ENCODE results near the gene PRKG1. TPM values are rescaled to one million over a fixed set of nuclear protein-coding genes. Genes with fewer than 3 reads are reported as not detected.
A peak's percentile ranks its signal among the peaks of the same experiment; 100 is the strongest.

The PRKG1 gene
- polyA plus RNA-seq, 3 donors: 11.9 to 16.4 (median 13.7) TPM

DNA sequence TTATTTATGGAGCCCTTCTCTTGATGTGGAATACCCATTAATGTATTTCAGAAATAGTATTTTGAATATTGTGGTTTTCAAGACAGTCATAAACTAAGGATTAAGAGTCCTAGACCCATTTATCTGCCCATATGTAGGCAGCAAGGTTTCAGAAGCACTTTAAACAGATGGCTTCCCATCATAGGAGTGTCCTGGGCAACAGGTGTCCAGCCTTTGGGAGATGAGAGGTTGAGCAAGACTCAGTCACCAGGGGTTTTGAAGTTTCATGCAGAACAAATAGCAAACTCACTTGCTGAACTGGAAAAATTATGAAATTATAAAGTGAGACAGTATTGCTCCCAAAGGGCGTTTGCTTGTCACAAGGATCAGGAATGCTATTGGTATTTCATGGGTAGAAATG lies 818.0 kb downstream of the PRKG1 start:
- no peak for DNase-seq (ENCODE audit: extremely low read depth in 1 of 11, low read depth in 9 of 11, low spot score in 4 of 11)

DNA sequence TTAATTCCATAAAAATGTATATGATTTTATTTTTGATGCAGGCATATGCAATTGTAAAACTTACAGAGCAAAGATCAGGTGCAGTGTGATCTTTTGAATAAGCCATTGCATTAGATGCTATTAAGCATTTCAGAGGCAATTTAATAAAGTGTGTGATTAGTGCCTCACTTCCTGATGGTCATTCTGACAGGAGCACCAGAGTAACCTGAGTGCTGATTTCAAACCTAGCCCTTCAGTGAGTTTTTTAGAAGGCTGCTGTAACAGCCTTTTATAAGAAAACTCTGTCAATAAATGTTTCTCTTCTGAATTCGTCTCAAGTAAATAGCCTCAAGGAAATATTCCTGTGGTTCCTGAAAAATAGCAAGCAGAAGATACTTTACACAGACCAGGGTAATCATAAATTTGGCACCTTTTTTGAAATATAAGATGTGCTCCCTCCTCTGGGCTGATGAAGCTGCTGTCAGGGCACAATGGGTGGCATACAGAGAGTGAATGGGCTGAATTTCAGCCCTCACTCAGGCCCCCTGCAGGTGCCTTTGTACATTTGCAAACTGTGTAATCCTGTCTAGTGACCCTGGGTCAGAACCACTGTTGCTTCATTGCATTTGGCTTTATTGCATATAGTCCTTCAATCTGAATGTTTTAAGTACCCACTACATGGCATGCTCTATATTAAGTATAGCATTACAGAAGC lies 818.8 kb downstream of the PRKG1 start:
- DNase-seq (ENCODE audit: extremely low read depth in 1 of 11, low read depth in 9 of 11, low spot score in 4 of 11): no peak

DNA sequence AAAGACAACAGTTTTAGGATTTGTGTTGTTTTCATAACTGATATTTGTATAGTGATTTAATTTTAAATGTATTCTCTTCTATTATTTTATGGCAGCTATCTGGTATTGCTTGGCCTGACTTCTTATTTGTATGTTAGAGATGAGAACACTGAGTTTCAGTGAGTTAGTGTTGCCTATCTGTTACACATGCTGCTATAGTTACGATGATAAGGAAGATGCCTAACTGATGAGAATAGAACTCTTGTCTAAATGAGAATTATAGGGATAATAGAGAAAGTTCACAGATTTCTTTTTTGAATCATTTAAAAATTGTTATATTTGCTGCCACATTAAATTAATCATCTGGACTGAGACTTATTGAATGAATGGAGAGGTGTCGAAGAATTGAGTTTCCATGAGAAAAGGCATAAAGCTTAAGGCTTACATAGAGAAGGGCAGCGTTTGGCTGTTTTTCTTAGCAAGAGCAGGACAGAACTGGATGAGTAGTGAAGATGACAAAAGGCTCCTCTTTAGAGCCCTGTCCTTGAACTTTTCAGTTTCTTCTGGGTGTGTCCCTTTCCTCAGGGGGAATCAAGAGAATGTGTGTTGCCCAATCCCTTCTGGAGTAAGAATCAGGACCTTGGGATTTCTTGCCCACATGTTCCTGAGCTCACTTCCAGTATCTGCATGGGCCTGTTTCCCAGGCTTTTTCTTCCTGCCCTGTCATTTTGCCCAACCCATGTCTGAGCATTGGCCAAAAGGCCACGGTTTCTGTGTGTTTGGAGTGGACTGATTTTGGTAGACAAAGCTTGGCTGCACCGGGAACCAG lies 820.7 kb downstream of the PRKG1 start:
- no peak for DNase-seq (ENCODE audit: extremely low read depth in 1 of 11, low read depth in 9 of 11, low spot score in 4 of 11)

DNA sequence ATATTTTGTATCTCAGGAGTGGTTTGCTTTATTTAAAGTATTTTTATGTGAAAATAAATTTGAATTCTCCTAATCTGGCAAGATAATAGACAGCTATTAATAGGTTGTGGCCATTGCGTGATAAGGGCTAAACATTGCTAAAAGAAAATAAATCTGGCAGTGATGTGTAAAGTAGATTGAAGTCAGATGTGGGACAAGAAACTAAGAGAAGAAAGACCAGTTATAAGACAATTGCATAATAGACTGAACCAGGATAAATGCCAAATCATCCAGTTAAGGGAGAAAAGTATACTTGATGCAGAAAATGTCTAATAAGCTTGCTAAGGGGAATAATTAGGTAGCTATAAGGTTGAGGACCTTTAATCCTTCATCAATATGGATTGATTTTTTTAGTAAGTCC lies 822.6 kb downstream of the PRKG1 start:
- no peak for DNase-seq (ENCODE audit: extremely low read depth in 1 of 11, low read depth in 9 of 11, low spot score in 4 of 11)

DNA sequence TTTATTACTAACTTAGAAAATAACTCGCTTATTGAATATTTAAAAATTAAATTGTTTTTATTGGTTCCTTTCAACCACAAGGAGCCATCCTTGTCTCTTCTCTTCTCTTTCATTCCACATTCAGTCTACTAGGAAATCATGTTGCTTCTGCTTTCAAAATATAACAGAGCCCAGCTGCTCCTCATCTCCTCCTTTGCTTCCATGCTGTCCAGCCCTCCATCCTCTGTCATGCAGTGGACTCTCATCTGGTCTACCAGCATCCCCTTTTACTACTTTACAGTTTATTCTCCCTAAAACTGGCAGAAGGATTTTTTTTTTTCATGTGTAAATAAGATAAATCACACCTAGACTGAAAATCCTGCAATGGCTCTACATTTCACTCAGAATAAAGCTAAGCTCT lies 823.3 kb downstream of the PRKG1 start:
- no peak for DNase-seq (ENCODE audit: extremely low read depth in 1 of 11, low read depth in 9 of 11, low spot score in 4 of 11)

DNA sequence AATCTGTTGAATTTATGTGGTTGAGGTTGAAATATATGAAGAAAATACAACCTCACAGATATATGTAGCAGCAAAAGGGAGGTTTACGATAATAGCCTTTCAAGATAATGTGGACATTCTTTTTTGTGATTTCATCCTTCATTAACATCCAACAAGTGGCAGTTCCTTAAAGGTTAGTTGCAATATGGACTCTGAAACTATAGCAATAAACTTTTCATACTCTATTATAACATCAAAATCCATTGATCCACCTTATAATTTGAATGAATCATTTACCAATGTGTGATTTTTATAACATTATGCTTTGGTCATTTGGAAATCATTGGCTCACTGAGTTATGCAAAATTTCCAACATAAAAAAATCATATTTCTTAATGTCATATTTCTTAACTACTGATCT lies 825.9 kb downstream of the PRKG1 start:
- DNase-seq (ENCODE audit: extremely low read depth in 1 of 11, low read depth in 9 of 11, low spot score in 4 of 11): no peak

DNA sequence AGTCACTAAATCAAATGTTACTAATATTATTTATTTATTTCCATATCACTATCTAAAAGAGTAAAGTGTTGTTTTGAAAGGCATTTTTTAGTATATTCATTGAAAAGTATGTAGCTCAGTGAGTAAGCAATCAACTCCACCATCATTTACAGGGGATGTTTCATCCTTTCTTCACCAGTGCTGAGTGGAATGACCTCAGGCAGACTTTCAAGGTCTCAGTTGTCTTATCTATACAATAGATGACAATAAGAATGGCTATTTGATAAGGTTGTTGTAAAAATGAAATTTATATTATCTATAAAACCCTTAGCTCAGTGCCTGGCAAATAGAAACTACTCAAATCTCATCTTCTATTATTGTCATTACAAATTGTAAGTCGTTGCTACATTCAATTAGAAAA lies 829.4 kb downstream of the PRKG1 start:
- DNase-seq (ENCODE audit: extremely low read depth in 1 of 11, low read depth in 9 of 11, low spot score in 4 of 11): no peak

DNA sequence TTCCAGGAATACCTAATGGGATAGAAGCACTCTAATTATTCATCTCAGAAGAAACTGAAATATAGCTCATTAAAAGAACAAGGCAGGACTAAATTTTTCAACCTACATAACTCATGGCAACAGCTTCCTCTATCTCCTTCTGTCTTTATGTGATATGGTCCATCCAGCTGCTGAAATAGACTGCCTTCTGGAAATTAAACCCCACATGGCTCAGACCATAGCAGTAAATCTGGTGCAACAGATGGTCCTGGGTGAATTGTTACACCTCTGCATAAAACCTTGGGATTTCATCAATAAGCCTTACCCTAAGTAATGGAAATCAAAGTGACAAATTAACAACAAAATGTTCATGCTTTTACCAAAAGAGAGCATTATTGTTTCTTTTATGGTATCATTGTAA lies 830.7 kb downstream of the PRKG1 start:
- DNase-seq (ENCODE audit: extremely low read depth in 1 of 11, low read depth in 9 of 11, low spot score in 4 of 11): no peak

DNA sequence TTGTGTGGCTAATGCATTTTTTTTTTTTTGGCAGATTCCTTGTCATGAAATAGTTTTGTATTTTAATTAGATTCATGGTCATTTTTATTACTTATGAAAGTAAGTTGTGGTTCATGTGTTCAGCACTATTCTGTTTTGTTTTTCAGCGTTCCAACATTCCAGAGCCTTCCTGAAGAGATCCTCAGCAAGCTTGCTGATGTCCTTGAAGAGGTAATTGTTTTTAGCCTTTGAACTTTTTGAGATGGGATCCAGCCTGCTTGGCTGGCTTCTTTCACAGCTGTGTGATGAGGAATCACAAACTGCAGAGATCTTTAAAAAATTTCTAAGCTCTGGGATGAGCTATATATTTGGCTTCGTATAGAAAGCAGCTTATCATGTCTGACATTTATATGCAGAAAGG lies 833.1 kb downstream of the PRKG1 start:
- DNase-seq (ENCODE audit: extremely low read depth in 1 of 11, low read depth in 9 of 11, low spot score in 4 of 11): no peak

DNA sequence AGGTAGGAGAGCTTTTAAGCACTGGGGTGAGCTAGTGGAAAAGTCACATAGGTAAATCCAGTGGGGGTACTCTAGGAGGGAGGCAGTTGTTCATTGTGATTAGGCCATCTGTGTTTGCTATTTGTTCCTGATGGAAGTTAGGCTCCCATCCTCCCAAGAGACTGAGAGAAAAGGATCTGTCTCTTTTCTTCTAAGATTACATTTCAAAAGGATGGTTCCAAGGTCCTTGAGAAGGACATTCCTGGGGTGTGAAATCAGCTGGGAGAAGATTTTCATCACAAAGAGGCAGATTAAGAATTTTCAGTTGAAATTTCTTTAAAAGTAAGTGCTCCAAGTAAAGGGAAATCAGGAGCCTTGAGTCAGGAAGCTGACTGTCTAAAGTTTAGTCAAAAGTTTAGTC lies 835.9 kb downstream of the PRKG1 start:
- DNase-seq (ENCODE audit: extremely low read depth in 1 of 11, low read depth in 9 of 11, low spot score in 4 of 11): no peak

DNA sequence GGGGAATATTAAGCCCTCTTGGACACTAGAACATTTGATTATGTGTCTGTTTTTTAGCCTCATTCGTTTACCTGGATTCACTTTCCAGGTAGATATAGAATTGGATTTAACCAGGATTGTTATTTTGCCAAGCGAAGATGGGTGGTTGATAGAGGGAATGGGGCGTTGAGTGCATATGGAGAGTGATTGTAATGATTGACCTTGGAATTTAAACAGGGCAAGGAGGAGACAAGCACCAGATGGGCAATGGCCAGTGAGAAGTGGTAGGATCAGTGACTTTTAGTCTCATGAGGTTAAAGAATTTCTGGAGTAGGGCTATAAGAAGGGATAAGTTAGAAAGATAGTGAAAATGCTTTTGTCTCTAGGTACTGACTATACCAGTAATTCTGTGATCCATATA lies 836.3 kb downstream of the PRKG1 start:
- DNase-seq (ENCODE audit: extremely low read depth in 1 of 11, low read depth in 9 of 11, low spot score in 4 of 11): no peak

DNA sequence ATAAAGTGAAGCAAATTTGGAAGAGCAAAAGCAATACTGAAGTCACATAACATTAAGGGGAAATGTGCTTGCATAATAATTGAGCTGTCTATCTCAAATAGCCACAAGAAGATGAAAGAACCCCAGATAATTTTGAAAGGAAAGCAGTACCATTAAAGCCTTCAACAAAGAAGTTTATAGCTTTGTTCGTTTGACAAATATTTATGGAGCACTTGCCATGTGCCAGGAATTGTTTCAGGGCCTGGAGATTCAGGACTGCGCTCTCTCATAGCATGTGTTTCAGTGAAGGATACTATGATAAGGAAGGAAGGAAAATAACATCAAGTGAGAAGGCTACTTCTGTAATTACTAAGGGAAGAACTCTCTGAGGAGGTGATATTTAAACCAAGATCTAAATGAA lies 837.4 kb downstream of the PRKG1 start:
- peak in 2 of 11 donors; percentile 11 to 16 for DNase-seq (ENCODE audit: extremely low read depth in 1 of 11, low read depth in 9 of 11, low spot score in 4 of 11)

DNA sequence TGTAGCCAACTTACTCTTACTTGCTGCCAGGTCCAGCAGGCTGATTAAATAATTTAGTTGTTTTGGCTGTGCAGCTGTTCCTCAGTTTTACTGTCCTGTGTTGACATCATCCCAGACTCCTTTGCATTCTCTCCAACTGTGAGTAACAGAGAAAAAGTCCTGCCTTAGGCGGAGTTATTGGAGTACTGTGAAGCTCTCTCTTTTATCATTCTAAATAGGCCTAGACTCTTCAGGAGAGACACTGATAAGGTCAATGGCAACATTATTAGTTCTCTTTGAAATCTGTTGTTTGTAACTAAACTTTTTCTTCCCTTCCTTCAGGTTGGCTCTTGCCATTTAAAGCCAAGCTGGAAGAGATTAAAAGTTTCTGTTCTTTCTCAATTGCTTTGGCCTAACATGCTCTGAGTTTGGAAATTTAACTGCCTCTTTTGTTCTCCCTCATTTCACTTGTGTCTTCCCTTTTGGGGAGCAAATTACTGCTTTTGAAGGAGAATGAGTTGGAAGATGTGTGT lies 840.8 kb downstream of the PRKG1 start:
- no peak for DNase-seq (ENCODE audit: extremely low read depth in 1 of 11, low read depth in 9 of 11, low spot score in 4 of 11)

DNA sequence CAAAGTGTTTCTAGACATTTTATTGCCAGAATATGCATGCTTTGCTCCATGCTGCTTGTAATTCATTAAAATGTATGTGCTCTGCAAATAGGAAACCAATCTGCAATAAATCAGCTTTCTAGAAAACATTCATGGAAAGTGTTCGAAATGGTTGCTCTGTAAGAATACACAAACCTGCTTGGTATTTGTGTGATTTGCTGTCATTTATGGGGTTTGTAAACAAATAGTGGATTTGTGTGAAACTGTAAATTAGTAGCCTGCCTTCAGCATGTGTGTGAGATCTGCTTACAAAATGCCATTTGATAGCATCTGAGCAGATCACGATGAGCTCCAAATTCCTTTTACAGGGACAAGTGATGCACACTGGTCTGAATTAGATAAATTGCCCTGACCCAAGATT lies 844.2 kb downstream of the PRKG1 start:
- peak in 2 of 11 donors; percentile 7 to 18 for DNase-seq (ENCODE audit: extremely low read depth in 1 of 11, low read depth in 9 of 11, low spot score in 4 of 11)

DNA sequence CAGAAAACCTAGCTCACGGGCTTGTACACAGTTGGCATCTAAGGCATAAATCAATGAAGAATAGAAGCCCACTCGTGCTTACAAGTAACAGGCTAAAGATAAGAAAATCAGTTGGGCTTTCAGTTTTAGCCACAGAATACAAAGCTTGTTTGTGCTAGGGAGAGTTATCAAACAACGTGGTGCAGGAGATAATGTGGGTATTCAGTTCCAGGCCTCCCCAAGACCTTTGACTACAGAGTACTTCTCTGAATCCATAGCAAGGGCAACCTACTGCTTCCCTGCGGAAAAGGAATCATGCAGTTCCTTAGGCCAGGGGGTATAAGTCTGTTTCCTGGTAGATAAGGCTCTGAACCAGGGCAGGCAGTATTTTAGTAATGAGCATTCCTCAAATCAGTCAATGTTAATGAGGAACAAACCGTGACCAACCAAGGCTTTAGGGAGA lies 844.6 kb downstream of the PRKG1 start:
- DNase-seq (ENCODE audit: extremely low read depth in 1 of 11, low read depth in 9 of 11, low spot score in 4 of 11): peak in 1 of 11 donors; percentile 17

DNA sequence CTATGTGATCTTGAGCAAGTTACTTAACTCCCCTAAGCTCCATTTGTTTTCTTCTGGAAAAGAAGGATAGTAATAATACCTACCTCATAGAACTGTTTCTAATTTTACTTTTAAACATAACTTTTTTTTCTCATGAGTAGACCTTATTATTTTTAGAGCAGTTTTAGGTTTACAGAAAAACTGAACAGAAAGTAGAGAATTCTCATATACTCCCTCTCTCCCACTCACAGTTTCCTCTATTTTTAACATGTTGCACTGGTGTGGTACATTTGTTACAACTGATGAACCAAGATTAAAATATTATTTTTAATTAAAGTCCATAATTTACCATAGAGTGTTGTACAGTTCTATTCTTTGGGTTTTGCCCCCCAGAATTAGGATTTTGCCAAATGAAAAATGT lies 846.4 kb downstream of the PRKG1 start:
- DNase-seq (ENCODE audit: extremely low read depth in 1 of 11, low read depth in 9 of 11, low spot score in 4 of 11): no peak

DNA sequence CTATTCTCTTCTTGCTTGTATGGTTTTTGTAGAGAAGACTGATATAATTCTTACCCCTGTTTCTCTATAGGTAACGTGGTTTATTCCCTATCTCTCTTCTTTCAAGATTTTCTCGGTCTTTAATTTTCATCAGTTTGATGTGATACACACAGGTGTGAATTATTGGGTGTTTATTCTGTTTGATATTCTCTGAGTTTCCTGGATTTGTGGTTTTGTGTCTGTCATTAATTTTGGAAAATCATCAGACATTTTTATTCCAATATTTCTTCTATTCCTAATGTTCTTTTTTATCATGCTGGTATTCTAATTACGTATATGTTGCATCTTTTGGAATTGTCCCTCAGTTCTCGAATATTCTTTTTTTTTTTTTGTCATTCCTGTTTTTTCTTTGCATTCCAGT lies 850.1 kb downstream of the PRKG1 start:
- DNase-seq (ENCODE audit: extremely low read depth in 1 of 11, low read depth in 9 of 11, low spot score in 4 of 11): no peak

DNA sequence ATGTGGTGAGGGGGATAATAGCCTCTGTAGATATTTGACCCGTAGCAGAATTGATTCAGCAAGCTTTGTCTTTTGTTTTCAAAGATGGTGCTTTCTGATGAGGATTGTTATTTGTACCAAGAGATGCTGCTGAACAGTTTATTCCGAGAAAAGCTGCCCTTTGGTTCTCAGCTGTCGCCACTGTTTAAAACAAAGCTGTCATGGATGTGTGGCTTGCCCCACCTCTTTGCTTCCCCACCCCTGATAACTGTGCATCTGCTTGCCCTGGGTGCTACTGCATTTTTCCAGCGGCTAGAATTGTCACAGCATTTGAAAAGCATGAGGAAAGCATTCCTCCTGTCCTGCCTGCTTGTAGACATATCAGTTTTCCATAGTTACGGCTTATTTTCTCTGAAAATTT lies 852.0 kb downstream of the PRKG1 start:
- DNase-seq (ENCODE audit: extremely low read depth in 1 of 11, low read depth in 9 of 11, low spot score in 4 of 11): no peak

DNA sequence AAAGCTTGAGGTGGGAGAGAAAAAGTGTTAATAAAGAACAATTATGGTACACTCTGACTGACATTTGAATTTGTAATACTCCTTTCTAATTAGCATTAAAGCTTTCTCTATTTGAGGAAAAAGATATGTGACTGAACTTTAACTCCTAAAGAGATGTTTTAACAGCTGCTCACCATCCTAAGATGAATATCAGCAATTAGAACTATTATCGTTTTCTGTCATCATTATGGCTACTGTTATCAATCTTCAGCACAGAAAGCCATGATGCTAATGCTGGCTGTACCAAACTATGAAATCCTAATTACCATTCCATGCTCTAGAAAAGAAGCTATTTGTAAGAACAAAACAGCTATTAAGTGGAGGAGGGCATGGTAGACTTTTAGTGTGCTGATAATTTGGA lies 853.9 kb downstream of the PRKG1 start:
- no peak for DNase-seq (ENCODE audit: extremely low read depth in 1 of 11, low read depth in 9 of 11, low spot score in 4 of 11)

DNA sequence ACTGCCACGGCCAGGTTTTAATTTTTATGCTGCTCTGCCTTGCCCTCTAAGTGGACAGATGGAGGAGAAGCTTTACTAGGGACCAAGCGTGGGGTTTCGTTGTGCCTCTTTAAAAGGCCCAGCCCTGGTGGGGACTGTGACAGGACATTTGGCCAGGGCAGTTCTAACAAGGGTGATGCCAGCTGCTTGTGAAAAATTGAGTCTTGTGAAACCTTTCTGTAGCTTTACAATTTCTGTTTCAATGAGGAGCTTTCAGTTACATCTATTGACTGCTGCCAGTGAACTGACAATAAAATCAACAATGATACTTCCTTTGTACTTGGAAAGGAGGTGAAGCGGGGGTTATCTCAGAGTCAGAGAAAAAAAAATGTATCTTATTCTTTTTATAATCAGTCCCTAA lies 858.2 kb downstream of the PRKG1 start:
- no peak for DNase-seq (ENCODE audit: extremely low read depth in 1 of 11, low read depth in 9 of 11, low spot score in 4 of 11)

DNA sequence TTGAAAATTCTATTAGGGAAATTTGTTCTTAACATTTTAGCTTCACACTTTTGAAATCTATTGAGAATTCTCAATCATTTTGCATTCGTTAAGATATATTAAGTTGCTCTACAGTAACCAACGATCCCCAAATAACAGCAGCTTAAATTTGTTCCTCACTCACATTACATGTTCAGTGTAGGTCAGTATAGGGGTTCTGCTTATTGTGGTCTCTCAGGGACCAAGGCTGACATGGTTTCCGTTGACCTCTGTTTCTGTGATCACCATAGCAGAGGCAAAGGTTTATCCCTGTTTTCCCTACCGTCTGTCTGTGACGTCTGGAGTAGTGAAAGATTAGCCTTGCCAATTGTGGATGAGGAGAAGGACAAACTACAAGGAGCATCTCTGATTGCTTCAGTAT lies 860.1 kb downstream of the PRKG1 start:
- no peak for DNase-seq (ENCODE audit: extremely low read depth in 1 of 11, low read depth in 9 of 11, low spot score in 4 of 11)

Measured in renal cortex interstitium (tissue), 11 donors.